ENCODE data around the gene PAN2.
"Not testable (repeated sequence)": the region's sequence is repeated elsewhere in the genome, so short reads cannot be mapped to it uniquely, and the experiment has no call there.

The PAN2 gene

DNA sequence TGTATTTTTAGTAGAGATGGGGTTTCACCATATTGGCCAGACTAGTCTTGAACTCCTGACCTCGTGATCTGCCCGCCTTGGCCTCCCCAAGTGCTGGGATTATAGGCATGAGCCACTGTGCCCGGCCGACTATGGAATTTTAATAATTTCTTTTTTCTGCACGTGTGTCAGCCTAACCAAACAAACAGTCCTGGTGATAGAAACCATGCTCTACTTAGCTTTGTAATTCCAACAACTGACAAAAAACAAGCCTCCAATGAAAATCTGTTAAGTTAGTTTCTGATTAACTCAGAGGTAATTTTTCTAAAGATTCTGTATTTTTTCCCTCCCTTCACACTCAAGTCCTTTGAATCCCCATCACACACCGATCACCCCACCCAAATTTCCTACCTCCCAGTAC is 51.8 kb downstream of the PAN2 start:
- no peak for ATAC-seq
- Mint-ChIP-seq H3K36me3 (ENCODE audit: low read depth) (peaks cover 52% of the 10 kb centered on the region), H3K4me1 (no peaks in the 10 kb centered on the region), H3K4me3 (no peak overlapping the region), H3K9me3 (no peaks in the 10 kb centered on the region), H3K27ac (no peak overlapping the region), H3K27me3 (no peaks in the 10 kb centered on the region)
- DNase-seq: no peak

- DNase-seq (no peak), ATAC-seq (no peak)
- H3K4me3 Mint-ChIP-seq: no peak overlapping the region
- no peaks in the 10 kb centered on the region for H3K4me1 Mint-ChIP-seq
- H3K27me3 Mint-ChIP-seq: no peaks in the 10 kb centered on the region
- peaks cover 51% of the 10 kb centered on the region for H3K36me3 Mint-ChIP-seq (ENCODE audit: low read depth)
- no peaks in the 10 kb centered on the region for H3K9me3 Mint-ChIP-seq
- no peak overlapping the region for H3K27ac Mint-ChIP-seq
Measured at GRCh38 chr12:56280849-56281248, 53.0 kb downstream of the PAN2 start.

DNA sequence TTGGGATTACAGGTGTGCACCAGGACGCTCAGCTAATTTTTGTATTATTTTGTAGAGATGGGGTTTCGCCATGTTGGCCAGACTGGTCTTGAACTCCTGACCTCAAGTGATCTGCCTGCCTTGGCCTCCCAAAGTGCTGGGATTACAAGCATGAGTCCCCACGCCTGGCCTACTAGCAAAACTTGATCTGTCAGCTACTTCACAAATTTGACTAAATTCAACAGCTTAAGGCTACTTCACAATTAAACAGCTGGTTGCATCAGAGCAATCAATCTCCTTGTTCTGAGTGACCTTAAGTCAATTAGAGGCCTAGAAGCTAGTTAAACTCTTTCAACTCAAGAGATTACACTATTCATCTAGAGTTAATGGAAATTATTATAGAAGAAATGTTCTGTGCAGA is 54.9 kb downstream of the PAN2 start:
- no peaks in the 10 kb centered on the region for H3K27me3 Mint-ChIP-seq

GRCh38 chr12:56274299-56274698 is 59.5 kb downstream of the PAN2 start:
- Mint-ChIP-seq H3K27ac (no peak overlapping the region), H3K4me3 (no peak overlapping the region), H3K27me3 (no peaks in the 10 kb centered on the region), H3K4me1 (no peaks in the 10 kb centered on the region), H3K36me3 (ENCODE audit: low read depth) (peaks cover 52% of the 10 kb centered on the region), H3K9me3 (no peaks in the 10 kb centered on the region)
- DNase-seq (no peak), ATAC-seq (no peak)

More for the DNA sequence above, 54.9 kb downstream of the PAN2 start:
- Mint-ChIP-seq H3K36me3 (ENCODE audit: low read depth) (peaks cover 56% of the 10 kb centered on the region), H3K4me3 (no peak overlapping the region), H3K9me3 (no peaks in the 10 kb centered on the region), H3K4me1 (no peaks in the 10 kb centered on the region), H3K27ac (no peak overlapping the region)
- no peak for ATAC-seq
- no peak for DNase-seq

- not testable (repeated sequence) for H3K4me1 Mint-ChIP-seq, H3K4me3 Mint-ChIP-seq, DNase-seq, H3K27me3 Mint-ChIP-seq, ATAC-seq, H3K9me3 Mint-ChIP-seq
- peak overlapping the region; percentile 47 for H3K27ac Mint-ChIP-seq
- H3K36me3 Mint-ChIP-seq (ENCODE audit: low read depth): peaks cover 41% of the 10 kb centered on the region
Measured at GRCh38 chr12:56272468-56272867, 61.3 kb downstream of the PAN2 start.

DNA sequence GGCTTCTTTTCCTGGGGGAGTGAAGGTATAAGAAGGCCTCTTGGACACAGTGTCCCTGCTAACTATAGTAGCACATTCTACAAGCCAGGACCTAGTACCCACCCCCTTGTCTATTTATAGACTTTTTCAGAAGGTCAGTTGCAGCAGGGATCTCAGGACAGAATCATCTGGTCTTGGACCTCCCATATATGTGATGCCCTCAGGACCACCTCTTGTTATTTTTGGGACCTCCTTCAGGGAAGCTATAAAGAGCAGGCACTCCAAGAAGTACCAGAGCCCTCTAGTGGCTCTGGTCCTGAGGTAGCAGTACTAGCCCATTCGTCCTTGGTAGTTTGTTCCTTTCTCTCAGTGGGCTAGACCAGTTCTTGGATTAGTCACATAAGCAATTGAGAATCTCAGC is 62.8 kb downstream of the PAN2 start:
- Mint-ChIP-seq H3K36me3 (ENCODE audit: low read depth) (peaks cover 36% of the 10 kb centered on the region), H3K4me3 (no peak overlapping the region), H3K27ac (peak overlapping the region; percentile 16), H3K27me3 (no peaks in the 10 kb centered on the region), H3K9me3 (no peaks in the 10 kb centered on the region), H3K4me1 (peaks cover 17% of the 10 kb centered on the region)
- peak; percentile 25 for ATAC-seq
- no peak for DNase-seq

- Mint-ChIP-seq H3K27me3 (no peaks in the 10 kb centered on the region), H3K36me3 (ENCODE audit: low read depth) (peaks cover 13% of the 10 kb centered on the region), H3K9me3 (no peaks in the 10 kb centered on the region), H3K27ac (peak overlapping the region; percentile 39), H3K4me3 (peak overlapping the region; percentile 91), H3K4me1 (peaks cover 21% of the 10 kb centered on the region)
- DNase-seq (no peak), ATAC-seq (no peak)
Measured at GRCh38 chr12:56267443-56268071, 66.2 kb downstream of the PAN2 start.

DNA sequence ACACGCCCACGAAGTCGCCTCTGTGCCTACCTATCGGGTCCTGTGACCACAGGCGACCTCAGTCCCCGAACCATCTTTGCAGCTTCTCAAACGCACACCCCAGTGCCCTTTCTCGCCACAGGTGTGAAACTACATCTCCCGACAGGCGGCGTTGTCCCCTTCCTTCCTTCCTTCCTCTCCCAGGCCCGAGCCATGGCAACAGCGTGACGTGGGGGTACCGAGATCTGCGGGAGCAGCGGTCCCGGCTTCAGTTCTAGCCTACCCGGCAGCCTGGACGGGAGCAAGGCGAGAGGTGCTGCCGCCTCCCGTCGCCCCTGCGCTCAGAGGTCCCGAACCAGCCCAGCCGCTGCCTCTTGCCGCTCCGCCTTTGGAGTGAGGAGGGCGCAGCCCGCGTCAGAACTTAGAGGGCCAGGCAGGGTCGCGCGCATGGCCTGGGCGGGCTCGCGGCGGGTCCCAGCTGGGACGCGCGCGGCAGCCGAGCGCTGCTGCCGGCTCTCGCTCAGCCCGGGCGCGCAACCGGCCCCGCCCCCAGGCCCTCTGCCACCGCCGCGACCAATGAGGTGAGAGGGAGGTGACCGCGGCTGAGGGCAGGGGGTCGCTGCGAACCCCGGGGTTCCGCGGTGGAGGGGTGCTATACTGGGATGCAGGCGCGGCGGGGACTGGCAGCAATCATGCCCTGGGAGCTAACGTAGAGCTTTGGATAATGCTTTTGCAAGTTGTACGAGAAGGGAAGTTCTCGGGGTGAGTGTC is 66.9 kb downstream of the PAN2 start, which contains the start of gene COQ10A:
COQ10A (plus strand) TSS at position 250 of the 750 bp plus-strand sequence; CDS start at position 427, 177 bp downstream.
- peak within 1 kb of the TSS; percentile 88 for H3K27ac Mint-ChIP-seq
- H3K4me3 Mint-ChIP-seq: peak within 1 kb of the TSS; percentile 91
- no peaks in the 10 kb centered on the region for H3K27me3 Mint-ChIP-seq
- peaks cover 13% of the 10 kb centered on the region for H3K36me3 Mint-ChIP-seq (ENCODE audit: low read depth)
- H3K4me1 Mint-ChIP-seq: peaks cover 21% of the 10 kb centered on the region
- peak; percentile 85 for DNase-seq
- ATAC-seq: peak; percentile 93
- H3K9me3 Mint-ChIP-seq: no peaks in the 10 kb centered on the region
